ENCODE results near the gene ME3. TPM values are rescaled to one million over a fixed set of nuclear protein-coding genes. Genes with fewer than 3 reads are reported as not detected.

The ME3 gene
- total RNA-seq, 5 donors from 2014 or later (not counting 1 experiment from before 2014, with no cell fraction given): 2.2 to 5.0 (median 4.3) TPM

- Mint-ChIP-seq H3K27me3 (no peaks in the 10 kb centered on the region), H3K4me1 (peaks cover 0 to 2% (median 0%) of the 10 kb centered on the region in 3 donors), H3K36me3 (no peaks in the 10 kb centered on the region), H3K27ac (no peak overlapping the region), H3K9me3 (no peaks in the 10 kb centered on the region), H3K4me3 (no peak overlapping the region)
- H3K9me3 ChIP-seq: no peaks in the 10 kb centered on the region
- H3K4me1 ChIP-seq (ENCODE audit: control insufficient read depth in 1 of 2, extremely low read depth in 1 of 2, insufficient read depth in 2 of 2, low read length in 2 of 2): peaks cover 0 to 3% of the 10 kb centered on the region in 2 experiments
- DNase-seq (no peak), ATAC-seq (replicated peaks in 1 of 4) (no peak)
- POLR2A ChIA-PET: no interaction called here
- 98% methylated on average over 5 of the region's 7 CpGs for WGBS (ENCODE audit: insufficient coverage)
- H3K27ac ChIP-seq (ENCODE audit: low read length): no peak overlapping the region
- H3K36me3 ChIP-seq (ENCODE audit: control insufficient read depth in 2 of 2, extremely low read depth in 1 of 2, insufficient read depth in 1 of 2, low read length in 1 of 2): no peaks in the 10 kb centered on the region
- H3K27me3 ChIP-seq (replicated peaks in 1 of 2; ENCODE audit: control insufficient read depth in 2 of 2, extremely low read depth in 1 of 2, insufficient read depth in 2 of 2, low read length in 1 of 2): no peaks in the 10 kb centered on the region
- no peak overlapping the region for H3K4me3 ChIP-seq (ENCODE audit: control insufficient read depth in 1 of 2, extremely low read depth in 1 of 2, low read length in 1 of 2)
- CTCF ChIA-PET: no interaction called here
These were observed 156.9 kb downstream of the ME3 start for GRCh38 chr11:86515297-86516094.

GRCh38 chr11:86514453-86514852, 158.0 kb downstream of the ME3 start:
- no peak for DNase-seq
- ChIA-PET POLR2A (interaction anchor here in 1 of 2 donors (0.6 kb wide), 1 partner anchor 22 kb away, joined by 3 read pairs; no protein-coding TSS in a partner anchor), CTCF (no interaction called here)
- Histone ChIP-seq H3K4me3 (ENCODE audit: control insufficient read depth in 1 of 2, extremely low read depth in 1 of 2, low read length in 1 of 2) (no peak overlapping the region), H3K9me3 (no peaks in the 10 kb centered on the region), H3K27ac (ENCODE audit: low read length) (no peak overlapping the region), H3K27me3 (replicated peaks in 1 of 2; ENCODE audit: control insufficient read depth in 2 of 2, extremely low read depth in 1 of 2, insufficient read depth in 2 of 2, low read length in 1 of 2) (no peaks in the 10 kb centered on the region), H3K4me1 (ENCODE audit: control insufficient read depth in 1 of 2, extremely low read depth in 1 of 2, insufficient read depth in 2 of 2, low read length in 2 of 2) (peaks cover 0 to 3% of the 10 kb centered on the region in 2 experiments), H3K36me3 (ENCODE audit: control insufficient read depth in 2 of 2, extremely low read depth in 1 of 2, insufficient read depth in 1 of 2, low read length in 1 of 2) (no peaks in the 10 kb centered on the region)
- no peak for ATAC-seq (replicated peaks in 1 of 4)
- Mint-ChIP-seq H3K27me3 (no peaks in the 10 kb centered on the region), H3K4me3 (no peak overlapping the region), H3K9me3 (no peaks in the 10 kb centered on the region), H3K36me3 (no peaks in the 10 kb centered on the region), H3K4me1 (peaks cover 0 to 2% (median 0%) of the 10 kb centered on the region in 3 donors), H3K27ac (no peak overlapping the region)
- no CpG with 5 or more reads among the region's 1 CpG for WGBS (ENCODE audit: insufficient coverage)

- no peaks in the 10 kb centered on the region for H3K9me3 Mint-ChIP-seq
- ATAC-seq (replicated peaks in 1 of 4) (no peak), DNase-seq (no peak)
- POLR2A ChIA-PET: interaction anchor here in 1 of 2 donors (0.6 kb wide), 1 partner anchor 22 kb away, joined by 3 read pairs; no protein-coding TSS in a partner anchor
- no peak overlapping the region for H3K27ac ChIP-seq (ENCODE audit: low read length)
- no peak overlapping the region for H3K4me3 Mint-ChIP-seq
- no peaks in the 10 kb centered on the region for H3K36me3 ChIP-seq (ENCODE audit: control insufficient read depth in 2 of 2, extremely low read depth in 1 of 2, insufficient read depth in 1 of 2, low read length in 1 of 2)
- no peaks in the 10 kb centered on the region for H3K36me3 Mint-ChIP-seq
- H3K27me3 Mint-ChIP-seq: no peaks in the 10 kb centered on the region
- no peaks in the 10 kb centered on the region for H3K9me3 ChIP-seq
- H3K27me3 ChIP-seq (replicated peaks in 1 of 2; ENCODE audit: control insufficient read depth in 2 of 2, extremely low read depth in 1 of 2, insufficient read depth in 2 of 2, low read length in 1 of 2): peaks cover 0 to 3% of the 10 kb centered on the region in 2 experiments
- H3K27ac Mint-ChIP-seq: no peak overlapping the region
- CTCF ChIA-PET: no interaction called here
- no CpG with 5 or more reads among the region's 1 CpG for WGBS (ENCODE audit: insufficient coverage)
- peaks cover 0 to 2% (median 0%) of the 10 kb centered on the region in 3 donors for H3K4me1 Mint-ChIP-seq
- peaks cover 0 to 3% of the 10 kb centered on the region in 2 experiments for H3K4me1 ChIP-seq (ENCODE audit: control insufficient read depth in 1 of 2, extremely low read depth in 1 of 2, insufficient read depth in 2 of 2, low read length in 2 of 2)
- no peak overlapping the region for H3K4me3 ChIP-seq (ENCODE audit: control insufficient read depth in 1 of 2, extremely low read depth in 1 of 2, low read length in 1 of 2)
These were observed 158.6 kb downstream of the ME3 start for GRCh38 chr11:86513746-86514373.

GRCh38 chr11:86513138-86513537, 159.3 kb downstream of the ME3 start:
- WGBS (ENCODE audit: insufficient coverage): no CpG with 5 or more reads among the region's 1 CpG
- DNase-seq (no peak), ATAC-seq (replicated peaks in 1 of 4) (no peak)
- Mint-ChIP-seq H3K4me3 (no peak overlapping the region), H3K27ac (no peak overlapping the region), H3K36me3 (no peaks in the 10 kb centered on the region), H3K9me3 (no peaks in the 10 kb centered on the region), H3K27me3 (no peaks in the 10 kb centered on the region), H3K4me1 (peaks cover 0 to 2% (median 0%) of the 10 kb centered on the region in 3 donors)
- Histone ChIP-seq H3K36me3 (ENCODE audit: control insufficient read depth in 2 of 2, extremely low read depth in 1 of 2, insufficient read depth in 1 of 2, low read length in 1 of 2) (no peaks in the 10 kb centered on the region), H3K27me3 (replicated peaks in 1 of 2; ENCODE audit: control insufficient read depth in 2 of 2, extremely low read depth in 1 of 2, insufficient read depth in 2 of 2, low read length in 1 of 2) (peaks cover 0 to 3% of the 10 kb centered on the region in 2 experiments), H3K27ac (ENCODE audit: low read length) (no peak overlapping the region), H3K4me3 (ENCODE audit: control insufficient read depth in 1 of 2, extremely low read depth in 1 of 2, low read length in 1 of 2) (no peak overlapping the region), H3K9me3 (no peaks in the 10 kb centered on the region), H3K4me1 (ENCODE audit: control insufficient read depth in 1 of 2, extremely low read depth in 1 of 2, insufficient read depth in 2 of 2, low read length in 2 of 2) (peaks cover 0 to 3% of the 10 kb centered on the region in 2 experiments)
- POLR2A ChIA-PET: no interaction called here
- CTCF ChIA-PET: no interaction called here

- Histone ChIP-seq H3K4me1 (ENCODE audit: control insufficient read depth in 1 of 2, extremely low read depth in 1 of 2, insufficient read depth in 2 of 2, low read length in 2 of 2) (peaks cover 0 to 3% of the 10 kb centered on the region in 2 experiments), H3K9me3 (no peaks in the 10 kb centered on the region), H3K27ac (ENCODE audit: low read length) (no peak overlapping the region), H3K27me3 (replicated peaks in 1 of 2; ENCODE audit: control insufficient read depth in 2 of 2, extremely low read depth in 1 of 2, insufficient read depth in 2 of 2, low read length in 1 of 2) (peaks cover 0 to 3% of the 10 kb centered on the region in 2 experiments), H3K36me3 (ENCODE audit: control insufficient read depth in 2 of 2, extremely low read depth in 1 of 2, insufficient read depth in 1 of 2, low read length in 1 of 2) (no peaks in the 10 kb centered on the region), H3K4me3 (ENCODE audit: control insufficient read depth in 1 of 2, extremely low read depth in 1 of 2, low read length in 1 of 2) (no peak overlapping the region)
- H3K4me1 Mint-ChIP-seq: peaks cover 0 to 2% (median 0%) of the 10 kb centered on the region in 3 donors
- CTCF ChIA-PET: no interaction called here
- no peaks in the 10 kb centered on the region for H3K9me3 Mint-ChIP-seq
- DNase-seq: no peak
- POLR2A ChIA-PET: no interaction called here
- no peak for ATAC-seq (replicated peaks in 1 of 4)
- 11% methylated on average over 1 of the region's 3 CpGs for WGBS (ENCODE audit: insufficient coverage)
- no peak overlapping the region for H3K27ac Mint-ChIP-seq
- H3K36me3 Mint-ChIP-seq: no peaks in the 10 kb centered on the region
- no peak overlapping the region for H3K4me3 Mint-ChIP-seq
- no peaks in the 10 kb centered on the region for H3K27me3 Mint-ChIP-seq
These were observed 161.3 kb downstream of the ME3 start for GRCh38 chr11:86511086-86511551.

GRCh38 chr11:86510674-86511073, 161.7 kb downstream of the ME3 start:
- Histone ChIP-seq H3K27ac (ENCODE audit: low read length) (no peak overlapping the region), H3K4me1 (ENCODE audit: control insufficient read depth in 1 of 2, extremely low read depth in 1 of 2, insufficient read depth in 2 of 2, low read length in 2 of 2) (peaks cover 0 to 3% of the 10 kb centered on the region in 2 experiments), H3K9me3 (no peaks in the 10 kb centered on the region), H3K27me3 (replicated peaks in 1 of 2; ENCODE audit: control insufficient read depth in 2 of 2, extremely low read depth in 1 of 2, insufficient read depth in 2 of 2, low read length in 1 of 2) (peaks cover 0 to 3% of the 10 kb centered on the region in 2 experiments), H3K36me3 (ENCODE audit: control insufficient read depth in 2 of 2, extremely low read depth in 1 of 2, insufficient read depth in 1 of 2, low read length in 1 of 2) (no peaks in the 10 kb centered on the region), H3K4me3 (ENCODE audit: control insufficient read depth in 1 of 2, extremely low read depth in 1 of 2, low read length in 1 of 2) (no peak overlapping the region)
- POLR2A ChIA-PET: no interaction called here
- H3K27me3 Mint-ChIP-seq: no peaks in the 10 kb centered on the region
- CTCF ChIA-PET: no interaction called here
- no peak overlapping the region for H3K4me3 Mint-ChIP-seq
- 38% methylated on average over 3 of the region's 3 CpGs for WGBS (ENCODE audit: insufficient coverage)
- H3K36me3 Mint-ChIP-seq: no peaks in the 10 kb centered on the region
- DNase-seq: no peak
- H3K9me3 Mint-ChIP-seq: no peaks in the 10 kb centered on the region
- no peak overlapping the region for H3K27ac Mint-ChIP-seq
- H3K4me1 Mint-ChIP-seq: peaks cover 0 to 2% (median 0%) of the 10 kb centered on the region in 3 donors
- no peak for ATAC-seq (replicated peaks in 1 of 4)

Measured in T-cell (primary cell).